Brain microvascular endothelial cell (primary cell): ENCODE results near the gene RAB44.

ENCODE experiments used
- DNase-seq: peaks from one replicate; pipeline ENCODE4 v3.0.0-alpha.2; 2020
- H3K27ac ChIP-seq: fragments of 250-450 bp; sonication (Bioruptor Pico); 2 replicates; pipeline ENCODE4 v1.5.1; 2020; ENCODE audit warnings: mild to moderate bottlenecking, moderate library complexity
- H3K27me3 ChIP-seq: fragments of 250-450 bp; sonication (Bioruptor Pico); replicated peaks from 2 replicates; pipeline ENCODE4 v1.5.1; 2020; ENCODE audit warnings: mild to moderate bottlenecking
- H3K36me3 ChIP-seq: fragments of 250-450 bp; sonication (Bioruptor Pico); replicated peaks from 2 replicates; pipeline ENCODE4 v1.5.1; 2020; ENCODE audit warnings: mild to moderate bottlenecking
- H3K4me3 ChIP-seq: 2 replicates; pipeline ENCODE4 v1.5.1; 2011; ENCODE audit warnings: low read depth, mild to moderate bottlenecking, control low read depth, low read length, moderate library complexity
- CTCF ChIP-seq: IDR thresholded peaks from 2 replicates; pipeline ENCODE4 v1.5.1; 2011; ENCODE audit warnings: low read depth, mild to moderate bottlenecking, moderate library complexity, low read length, control low read depth, inconsistent platforms; ENCODE audit errors: missing control alignments
- in situ Hi-C: cut with HindIII; loops from 2 replicates; pipeline ENCODE4 v1.10.0; 2017; ENCODE audit warnings: low sequenced_read_pairs, low pct_ligation_motif_present

Gene RAB44

GRCh38 chr6:36683656-36684446 lies 13.8 kb upstream of the RAB44 start:
- Histone ChIP-seq H3K27ac (no peak overlapping the region), H3K36me3 (peaks cover 48% of the 10 kb centered on the region), H3K27me3 (no peaks in the 10 kb centered on the region), H3K4me3 (no peak overlapping the region)
- in situ Hi-C loops, result no loop called here
- DNase-seq, result no peak
- no peak for TF ChIP-seq CTCF

GRCh38 chr6:36684447-36684812 lies 13.2 kb upstream of the RAB44 start:
- Histone ChIP-seq H3K27me3 (no peaks in the 10 kb centered on the region), H3K36me3 (peaks cover 48% of the 10 kb centered on the region), H3K27ac (no peak overlapping the region), H3K4me3 (no peak overlapping the region)
- no peak for DNase-seq
- in situ Hi-C loops, result no loop called here
- TF ChIP-seq CTCF, result no peak

GRCh38 chr6:36685166-36685924 lies 12.3 kb upstream of the RAB44 start:
- DNase-seq, result no peak
- in situ Hi-C loops, result no loop called here
- no peaks in the 10 kb centered on the region for H3K27me3 ChIP-seq
- H3K4me3 ChIP-seq, result no peak overlapping the region
- TF ChIP-seq CTCF, result no peak
- H3K36me3 ChIP-seq, result peaks cover 48% of the 10 kb centered on the region
- H3K27ac ChIP-seq, result no peak overlapping the region

- in situ Hi-C loops, result no loop called here
- no peaks in the 10 kb centered on the region for H3K27me3 ChIP-seq
- no peak overlapping the region for H3K27ac ChIP-seq
- no peak overlapping the region for H3K4me3 ChIP-seq
- H3K36me3 ChIP-seq, result peaks cover 48% of the 10 kb centered on the region
- DNase-seq, result no peak
- TF ChIP-seq CTCF, result no peak
Measured at GRCh38 chr6:36685926-36686667, 11.5 kb upstream of the RAB44 start.

GRCh38 chr6:36686668-36687513 lies 10.7 kb upstream of the RAB44 start:
- DNase-seq, result no peak
- Histone ChIP-seq H3K27ac (no peak overlapping the region), H3K4me3 (no peak overlapping the region), H3K36me3 (peaks cover 48% of the 10 kb centered on the region), H3K27me3 (no peaks in the 10 kb centered on the region)
- in situ Hi-C loops, result no loop called here
- TF ChIP-seq CTCF, result no peak
